ENCODE data around the gene AK3.

The AK3 gene

GRCh38 chr9:4671737-4672136, 69.3 kb downstream of the AK3 start:
- Histone ChIP-seq H3K27me3 (ENCODE audit: control insufficient read depth in 2 of 2, insufficient read depth in 2 of 2, low read length in 2 of 2) (no peaks in the 10 kb centered on the region), H3K4me3 (ENCODE audit: low read length in 2 of 2) (no peak overlapping the region), H3K9ac (ENCODE audit: low read depth in 1 of 2, low read length in 2 of 2) (no peak overlapping the region), H3K4me1 (ENCODE audit: control insufficient read depth in 2 of 2, insufficient read depth in 2 of 2, low read length in 2 of 2) (no peaks in the 10 kb centered on the region), H3K9me3 (ENCODE audit: control insufficient read depth in 2 of 2, low read length in 2 of 2) (no peaks in the 10 kb centered on the region), H3K36me3 (ENCODE audit: control insufficient read depth in 2 of 2, insufficient read depth in 2 of 2, low read length in 2 of 2) (no peaks in the 10 kb centered on the region), H3K27ac (ENCODE audit: low read depth in 2 of 2, low read length in 2 of 2) (no peak overlapping the region)

- no peaks in the 10 kb centered on the region for H3K27me3 ChIP-seq (ENCODE audit: control insufficient read depth in 2 of 2, insufficient read depth in 2 of 2, low read length in 2 of 2)
- no peak overlapping the region for H3K27ac ChIP-seq (ENCODE audit: low read depth in 2 of 2, low read length in 2 of 2)
- peaks cover under 1 to 3% of the 10 kb centered on the region in 2 donors for H3K4me1 ChIP-seq (ENCODE audit: control insufficient read depth in 2 of 2, insufficient read depth in 2 of 2, low read length in 2 of 2)
- H3K36me3 ChIP-seq (ENCODE audit: control insufficient read depth in 2 of 2, insufficient read depth in 2 of 2, low read length in 2 of 2) = no peaks in the 10 kb centered on the region
- H3K9ac ChIP-seq (ENCODE audit: low read depth in 1 of 2, low read length in 2 of 2) = no peak overlapping the region
- H3K9me3 ChIP-seq (ENCODE audit: control insufficient read depth in 2 of 2, low read length in 2 of 2) = no peaks in the 10 kb centered on the region
- no peak overlapping the region for H3K4me3 ChIP-seq (ENCODE audit: low read length in 2 of 2)
Observed at GRCh38 chr9:4670591-4670990, 70.4 kb downstream of the AK3 start.

- no peak overlapping the region for H3K4me3 ChIP-seq (ENCODE audit: low read length in 2 of 2)
- no peak overlapping the region for H3K9ac ChIP-seq (ENCODE audit: low read depth in 1 of 2, low read length in 2 of 2)
- H3K27me3 ChIP-seq (ENCODE audit: control insufficient read depth in 2 of 2, insufficient read depth in 2 of 2, low read length in 2 of 2) = no peaks in the 10 kb centered on the region
- H3K9me3 ChIP-seq (ENCODE audit: control insufficient read depth in 2 of 2, low read length in 2 of 2) = no peaks in the 10 kb centered on the region
- peaks cover 5 to 8% of the 10 kb centered on the region in 2 donors for H3K4me1 ChIP-seq (ENCODE audit: control insufficient read depth in 2 of 2, insufficient read depth in 2 of 2, low read length in 2 of 2)
- no peaks in the 10 kb centered on the region for H3K36me3 ChIP-seq (ENCODE audit: control insufficient read depth in 2 of 2, insufficient read depth in 2 of 2, low read length in 2 of 2)
- H3K27ac ChIP-seq (ENCODE audit: low read depth in 2 of 2, low read length in 2 of 2) = no peak overlapping the region
Observed at GRCh38 chr9:4669890-4670289, 71.1 kb downstream of the AK3 start.

- Histone ChIP-seq H3K4me3 (ENCODE audit: low read length in 2 of 2) (no peak overlapping the region), H3K27me3 (ENCODE audit: control insufficient read depth in 2 of 2, insufficient read depth in 2 of 2, low read length in 2 of 2) (no peaks in the 10 kb centered on the region), H3K36me3 (ENCODE audit: control insufficient read depth in 2 of 2, insufficient read depth in 2 of 2, low read length in 2 of 2) (no peaks in the 10 kb centered on the region), H3K27ac (ENCODE audit: low read depth in 2 of 2, low read length in 2 of 2) (no peak overlapping the region), H3K4me1 (ENCODE audit: control insufficient read depth in 2 of 2, insufficient read depth in 2 of 2, low read length in 2 of 2) (peaks cover 17 to 18% of the 10 kb centered on the region in 2 donors), H3K9me3 (ENCODE audit: control insufficient read depth in 2 of 2, low read length in 2 of 2) (no peaks in the 10 kb centered on the region), H3K9ac (ENCODE audit: low read depth in 1 of 2, low read length in 2 of 2) (no peak overlapping the region)
Observed at GRCh38 chr9:4668604-4669003, 72.4 kb downstream of the AK3 start.

- Histone ChIP-seq H3K9ac (ENCODE audit: low read depth in 1 of 2, low read length in 2 of 2) (no peak overlapping the region), H3K36me3 (ENCODE audit: control insufficient read depth in 2 of 2, insufficient read depth in 2 of 2, low read length in 2 of 2) (no peaks in the 10 kb centered on the region)
Observed at GRCh38 chr9:4667681-4668080, 73.3 kb downstream of the AK3 start.

GRCh38 chr9:4666042-4666699, 74.8 kb downstream of the AK3 start, which contains the start of gene SPATA6L:
TSS of gene SPATA6L (minus strand) at chr9:4666480. CDS start at chr9:4666250, 230 bp downstream.
- Histone ChIP-seq H3K9me3 (ENCODE audit: control insufficient read depth in 2 of 2, low read length in 2 of 2) (no peaks in the 10 kb centered on the region), H3K4me3 (ENCODE audit: low read length in 2 of 2) (peak within 1 kb of the TSS; percentile 79 to 82), H3K9ac (ENCODE audit: low read depth in 1 of 2, low read length in 2 of 2) (peak within 1 kb of the TSS; percentile 69 to 71), H3K27ac (ENCODE audit: low read depth in 2 of 2, low read length in 2 of 2) (peak within 1 kb of the TSS; percentile 35 to 64), H3K36me3 (ENCODE audit: control insufficient read depth in 2 of 2, insufficient read depth in 2 of 2, low read length in 2 of 2) (no peaks in the 10 kb centered on the region), H3K27me3 (ENCODE audit: control insufficient read depth in 2 of 2, insufficient read depth in 2 of 2, low read length in 2 of 2) (no peaks in the 10 kb centered on the region), H3K4me1 (ENCODE audit: control insufficient read depth in 2 of 2, insufficient read depth in 2 of 2, low read length in 2 of 2) (peaks cover 25 to 30% of the 10 kb centered on the region in 2 donors)

More at GRCh38 chr9:4667681-4668080, 73.3 kb downstream of the AK3 start:
- no peaks in the 10 kb centered on the region for H3K27me3 ChIP-seq (ENCODE audit: control insufficient read depth in 2 of 2, insufficient read depth in 2 of 2, low read length in 2 of 2)
- no peaks in the 10 kb centered on the region for H3K9me3 ChIP-seq (ENCODE audit: control insufficient read depth in 2 of 2, low read length in 2 of 2)
- H3K4me3 ChIP-seq (ENCODE audit: low read length in 2 of 2) = no peak overlapping the region
- H3K27ac ChIP-seq (ENCODE audit: low read depth in 2 of 2, low read length in 2 of 2) = no peak overlapping the region
- peaks cover 25 to 27% of the 10 kb centered on the region in 2 donors for H3K4me1 ChIP-seq (ENCODE audit: control insufficient read depth in 2 of 2, insufficient read depth in 2 of 2, low read length in 2 of 2)

- no peaks in the 10 kb centered on the region for H3K36me3 ChIP-seq (ENCODE audit: control insufficient read depth in 2 of 2, insufficient read depth in 2 of 2, low read length in 2 of 2)
- peaks cover 25 to 30% of the 10 kb centered on the region in 2 donors for H3K4me1 ChIP-seq (ENCODE audit: control insufficient read depth in 2 of 2, insufficient read depth in 2 of 2, low read length in 2 of 2)
- peak overlapping the region; percentile 8 to 82 for H3K4me3 ChIP-seq (ENCODE audit: low read length in 2 of 2)
- no peak overlapping the region for H3K9ac ChIP-seq (ENCODE audit: low read depth in 1 of 2, low read length in 2 of 2)
- H3K9me3 ChIP-seq (ENCODE audit: control insufficient read depth in 2 of 2, low read length in 2 of 2) = no peaks in the 10 kb centered on the region
- no peak overlapping the region for H3K27ac ChIP-seq (ENCODE audit: low read depth in 2 of 2, low read length in 2 of 2)
- no peaks in the 10 kb centered on the region for H3K27me3 ChIP-seq (ENCODE audit: control insufficient read depth in 2 of 2, insufficient read depth in 2 of 2, low read length in 2 of 2)
Observed at GRCh38 chr9:4665357-4665756, 75.6 kb downstream of the AK3 start.

GRCh38 chr9:4663956-4664355, 77.0 kb downstream of the AK3 start:
- H3K4me1 ChIP-seq (ENCODE audit: control insufficient read depth in 2 of 2, insufficient read depth in 2 of 2, low read length in 2 of 2) = peaks cover 25 to 30% of the 10 kb centered on the region in 2 donors
- H3K36me3 ChIP-seq (ENCODE audit: control insufficient read depth in 2 of 2, insufficient read depth in 2 of 2, low read length in 2 of 2) = no peaks in the 10 kb centered on the region
- H3K27me3 ChIP-seq (ENCODE audit: control insufficient read depth in 2 of 2, insufficient read depth in 2 of 2, low read length in 2 of 2) = no peaks in the 10 kb centered on the region
- peak overlapping the region in 1 of 2 donors; percentile 9 for H3K27ac ChIP-seq (ENCODE audit: low read depth in 2 of 2, low read length in 2 of 2)
- no peak overlapping the region for H3K9ac ChIP-seq (ENCODE audit: low read depth in 1 of 2, low read length in 2 of 2)
- peak overlapping the region; percentile 21 to 86 for H3K4me3 ChIP-seq (ENCODE audit: low read length in 2 of 2)
- no peaks in the 10 kb centered on the region for H3K9me3 ChIP-seq (ENCODE audit: control insufficient read depth in 2 of 2, low read length in 2 of 2)

- H3K27me3 ChIP-seq (ENCODE audit: control insufficient read depth in 2 of 2, insufficient read depth in 2 of 2, low read length in 2 of 2) = no peaks in the 10 kb centered on the region
- H3K9ac ChIP-seq (ENCODE audit: low read depth in 1 of 2, low read length in 2 of 2) = peak overlapping the region; percentile 74 to 93
- H3K9me3 ChIP-seq (ENCODE audit: control insufficient read depth in 2 of 2, low read length in 2 of 2) = no peaks in the 10 kb centered on the region
- H3K4me1 ChIP-seq (ENCODE audit: control insufficient read depth in 2 of 2, insufficient read depth in 2 of 2, low read length in 2 of 2) = peaks cover 25 to 30% of the 10 kb centered on the region in 2 donors
- peak overlapping the region; percentile 86 to 93 for H3K4me3 ChIP-seq (ENCODE audit: low read length in 2 of 2)
- H3K27ac ChIP-seq (ENCODE audit: low read depth in 2 of 2, low read length in 2 of 2) = peak overlapping the region; percentile 91 to 93
- H3K36me3 ChIP-seq (ENCODE audit: control insufficient read depth in 2 of 2, insufficient read depth in 2 of 2, low read length in 2 of 2) = no peaks in the 10 kb centered on the region
Observed at GRCh38 chr9:4662989-4663792, 77.8 kb downstream of the AK3 start.

Data from mucosa of rectum (tissue), 2 donors.